A172 (cell line): ENCODE results near the gene CDKN3. TPM values are rescaled to one million over a fixed set of nuclear protein-coding genes. Genes with fewer than 3 reads are reported as not detected.
"Not testable (repeated sequence)": the region's sequence is repeated elsewhere in the genome, so short reads cannot be mapped to it uniquely, and the experiment has no call there.

Source experiments
- DNase-seq: peaks from one replicate; pipeline ENCODE4 v3.0.0-alpha.2; 2015; ENCODE audit warnings: low spot score
- total RNA-seq: library from RNA; depleted of rRNA; stranded (reverse); fragments of >200 nt; shearing (Covaris generic); gene quantifications from 2 replicates; pipeline ENCODE4 v1.2.3, GENCODE V29; 2014

CDKN3 gene
- total RNA-seq, 1 experiment from 2014 or later, result 166 TPM

DNA sequence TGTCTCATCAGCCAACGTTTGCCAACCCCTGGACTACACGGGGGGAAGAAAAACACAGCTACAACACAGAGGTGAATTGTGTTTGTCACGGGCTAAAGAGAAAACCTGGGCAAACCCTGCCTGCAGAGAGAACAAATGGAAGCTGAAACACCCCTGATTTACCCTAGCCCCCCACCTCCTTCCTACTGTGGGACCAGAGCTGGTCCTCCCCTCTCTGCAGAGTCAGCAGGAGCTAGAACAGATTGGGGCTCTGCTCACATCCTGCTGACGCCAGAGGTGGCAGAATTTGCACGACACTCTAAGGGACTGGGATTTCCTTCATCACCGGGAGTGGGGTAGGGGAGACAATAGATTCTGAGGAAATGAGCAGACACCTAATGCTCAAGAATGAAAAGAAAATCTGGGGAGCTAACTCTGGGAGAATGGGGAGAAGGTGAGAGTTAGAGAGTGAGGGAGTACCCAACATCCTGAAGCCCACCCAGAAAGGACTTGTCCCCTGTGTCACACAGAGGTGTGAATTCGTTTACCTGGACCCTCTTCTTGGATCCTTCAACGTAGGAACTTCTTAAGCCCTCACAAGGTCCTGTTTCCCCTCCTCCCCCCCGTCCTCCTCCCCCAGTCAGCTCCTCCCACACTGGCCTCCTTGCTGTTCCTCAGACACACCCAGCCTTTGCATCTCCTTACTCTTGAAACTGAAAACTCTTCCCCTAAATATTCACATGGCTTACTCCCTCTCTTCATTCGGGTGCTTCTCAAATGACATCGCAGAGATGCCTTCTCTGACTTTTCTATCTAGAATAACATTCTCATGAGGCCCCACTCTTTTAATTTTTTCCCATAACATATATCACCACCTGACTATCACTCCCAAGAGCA lies 26.2 kb upstream of the CDKN3 start:
- DNase-seq, result no peak

DNA sequence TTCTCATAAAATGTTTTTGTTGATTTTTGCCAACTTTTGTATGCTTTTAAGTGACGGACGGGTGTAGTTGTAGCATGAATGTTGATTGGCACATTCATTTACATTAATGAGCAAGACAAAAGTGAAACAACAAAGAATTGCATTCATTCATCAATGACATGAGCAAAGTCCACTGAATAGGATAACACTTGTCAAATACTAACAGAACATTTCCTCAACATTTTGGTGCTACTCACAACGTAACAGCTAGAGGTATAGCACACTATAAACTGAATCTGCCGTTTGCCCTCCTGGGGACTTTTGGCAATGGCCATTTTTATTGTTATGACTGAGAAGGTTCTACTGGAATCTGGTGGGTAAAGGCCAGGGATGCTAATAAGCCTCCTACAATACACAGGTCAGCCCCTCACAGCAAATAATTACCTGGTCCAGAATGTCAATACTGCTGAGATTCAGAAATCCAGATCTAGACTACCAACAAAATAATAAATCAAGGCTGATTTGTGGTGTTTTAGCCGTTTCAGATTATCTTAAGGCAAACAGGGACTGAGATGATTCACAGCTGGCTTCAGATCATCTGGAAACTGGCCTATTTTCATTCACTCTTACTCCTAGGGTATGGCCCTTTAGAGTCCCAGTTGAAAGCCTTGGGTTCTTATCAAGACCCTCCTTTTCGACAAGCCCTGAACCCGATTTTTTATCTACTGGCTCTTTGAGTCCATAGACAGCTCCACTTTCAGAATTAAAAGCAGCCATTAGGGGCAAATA lies 22.5 kb upstream of the CDKN3 start:
- no peak for DNase-seq

DNA sequence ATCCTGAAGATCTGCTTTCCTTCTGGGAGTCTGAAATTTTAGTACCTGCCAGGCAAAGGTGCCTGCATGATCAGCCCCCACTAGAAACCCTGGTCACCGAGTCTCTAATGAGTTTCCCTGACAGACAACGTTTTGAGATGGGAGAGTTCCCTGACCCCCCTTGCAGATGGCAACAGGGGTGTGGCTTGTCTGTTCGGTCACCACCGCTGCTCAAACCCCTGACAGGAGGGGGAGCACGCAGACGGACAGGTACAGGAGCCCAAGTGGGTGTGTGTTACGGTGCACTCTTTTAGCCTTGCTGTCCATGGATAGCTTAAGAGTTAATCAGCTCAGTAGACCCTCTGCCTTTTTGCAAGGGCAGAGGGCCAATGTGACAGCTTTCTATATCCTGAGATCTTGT lies 19.3 kb upstream of the CDKN3 start:
- DNase-seq, result no peak

- DNase-seq, result not testable (repeated sequence)
Measured at GRCh38 chr14:54378893-54379292, 17.9 kb upstream of the CDKN3 start.

- not testable (repeated sequence) for DNase-seq
Measured at GRCh38 chr14:54380558-54380957, 16.2 kb upstream of the CDKN3 start.

DNA sequence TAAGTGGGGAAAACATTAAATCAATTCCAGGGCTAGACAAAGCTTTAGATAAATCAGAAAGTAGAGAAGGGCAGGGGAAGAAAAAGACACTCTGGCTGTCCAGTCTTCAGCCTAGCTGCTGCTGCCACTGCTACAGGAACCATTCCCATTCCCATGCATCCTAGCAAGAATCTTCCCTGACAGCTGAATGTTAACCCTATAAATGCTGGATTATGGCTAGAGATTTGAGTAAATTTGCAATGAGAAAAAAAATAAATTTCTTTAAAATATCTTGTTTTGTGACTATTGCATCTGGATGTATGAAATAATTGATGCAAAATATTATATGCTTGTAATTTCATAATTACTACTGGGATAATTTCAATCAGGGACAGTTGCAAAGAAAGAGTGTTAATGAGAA lies 15.0 kb upstream of the CDKN3 start:
- no peak for DNase-seq

DNA sequence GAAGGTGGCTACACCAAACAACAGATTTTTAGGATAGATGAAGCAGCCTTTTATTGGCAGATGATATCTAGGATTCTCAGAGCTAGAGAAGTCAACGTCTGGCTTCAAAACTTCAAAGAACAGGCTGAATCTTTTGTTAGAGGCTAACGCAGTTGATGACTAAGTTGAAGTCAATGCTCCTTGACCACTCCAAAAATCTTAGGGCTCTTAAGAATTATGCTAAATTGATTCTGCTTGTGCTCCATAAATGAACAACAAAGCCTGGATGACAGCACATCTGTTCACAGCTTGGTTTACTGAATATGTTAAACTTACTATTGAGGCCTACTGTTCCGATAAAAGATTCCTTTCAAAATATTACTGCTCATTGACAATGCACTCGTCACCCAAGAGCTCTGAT lies 13.0 kb upstream of the CDKN3 start:
- DNase-seq, result no peak

GRCh38 chr14:54385556-54385955 lies 11.3 kb upstream of the CDKN3 start:
- no peak for DNase-seq

- no peak for DNase-seq
Measured at GRCh38 chr14:54387328-54387727, 9.5 kb upstream of the CDKN3 start.

GRCh38 chr14:54392131-54392859 lies 4.5 kb upstream of the CDKN3 start:
- DNase-seq, result no peak

- not testable (repeated sequence) for DNase-seq
Measured at GRCh38 chr14:54392986-54393884, 3.6 kb upstream of the CDKN3 start.

DNA sequence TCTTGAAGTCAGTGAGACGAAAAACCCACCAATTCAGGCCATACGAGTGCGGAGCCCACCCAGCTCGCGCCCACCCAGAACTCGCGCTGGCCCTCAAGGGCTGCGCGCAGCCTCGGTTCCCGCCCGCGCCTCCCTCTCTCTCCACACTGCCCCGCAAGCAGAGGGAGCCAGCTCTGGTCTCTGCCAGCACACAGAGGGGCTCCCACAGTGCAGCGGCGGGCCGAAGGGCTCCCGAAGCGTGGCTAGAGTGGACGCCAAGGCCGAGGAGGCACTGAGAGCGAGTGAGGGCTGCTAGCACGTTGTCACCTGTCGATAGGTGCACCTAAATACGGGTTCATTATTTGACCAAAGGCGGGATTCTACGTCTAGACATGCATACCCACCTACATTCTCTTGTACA lies 2.2 kb upstream of the CDKN3 start:
- no peak for DNase-seq

DNA sequence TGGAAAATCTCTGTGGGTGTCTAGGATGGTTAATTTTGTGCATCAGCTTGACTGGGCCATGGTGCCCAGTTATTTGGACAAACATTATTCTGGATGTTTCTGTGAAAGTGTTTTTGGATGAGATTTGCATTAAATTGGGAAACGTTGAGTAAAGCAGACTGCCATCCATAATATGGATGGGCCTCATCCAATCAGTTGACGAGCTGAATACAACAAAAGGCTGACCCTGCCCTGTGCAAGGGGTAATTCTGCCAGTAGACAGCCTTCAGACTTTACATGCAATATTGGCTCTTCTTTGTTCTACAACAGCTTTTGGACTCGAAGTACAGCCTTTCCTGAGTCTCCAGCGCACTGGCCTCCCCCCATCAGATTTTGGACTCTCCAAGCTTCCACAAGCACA lies 1.5 kb upstream of the CDKN3 start:
- no peak for DNase-seq

- DNase-seq, result no peak
Measured at GRCh38 chr14:54395716-54396115, 1.1 kb upstream of the CDKN3 start.

GRCh38 chr14:54396183-54396492 lies 669 bp upstream of the CDKN3 start:
- DNase-seq, result no peak

- no peak for DNase-seq
Measured at GRCh38 chr14:54399560-54399959, 2.8 kb downstream of the CDKN3 start.

- DNase-seq, result not testable (repeated sequence)
Measured at GRCh38 chr14:54403401-54404005, 6.7 kb downstream of the CDKN3 start.

DNA sequence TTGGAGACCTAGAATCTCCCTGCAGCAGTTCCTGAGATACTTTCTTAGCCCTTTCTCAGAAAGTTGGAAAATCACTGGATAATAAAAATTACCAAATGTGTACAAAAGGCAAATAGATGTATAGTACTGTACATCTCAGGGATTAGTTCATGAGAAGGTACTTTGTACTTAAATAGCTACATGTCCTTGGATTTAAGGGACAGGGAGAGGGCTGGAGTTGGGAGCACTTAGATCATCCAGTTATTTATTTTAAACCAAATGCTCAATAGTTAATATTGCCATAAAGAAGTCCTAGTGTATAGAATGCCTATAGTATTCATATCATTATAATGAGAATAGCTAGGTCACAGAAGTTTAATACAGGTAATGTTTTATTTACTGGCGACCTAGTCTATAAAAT lies 13.4 kb downstream of the CDKN3 start:
- no peak for DNase-seq

DNA sequence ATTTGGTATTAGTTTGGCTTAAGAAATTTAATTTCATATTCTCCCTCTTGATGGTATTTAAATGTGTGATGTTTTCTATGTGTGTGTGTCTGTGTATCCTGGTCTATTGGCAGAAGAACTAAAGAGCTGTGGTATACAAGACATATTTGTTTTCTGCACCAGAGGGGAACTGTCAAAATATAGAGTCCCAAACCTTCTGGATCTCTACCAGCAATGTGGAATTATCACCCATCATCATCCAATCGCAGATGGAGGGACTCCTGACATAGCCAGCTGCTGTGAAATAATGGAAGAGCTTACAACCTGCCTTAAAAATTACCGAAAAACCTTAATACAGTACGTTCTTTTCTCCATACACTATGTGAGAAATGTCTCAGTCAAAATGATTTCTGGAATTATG lies 14.6 kb downstream of the CDKN3 start:
- DNase-seq, result no peak

DNA sequence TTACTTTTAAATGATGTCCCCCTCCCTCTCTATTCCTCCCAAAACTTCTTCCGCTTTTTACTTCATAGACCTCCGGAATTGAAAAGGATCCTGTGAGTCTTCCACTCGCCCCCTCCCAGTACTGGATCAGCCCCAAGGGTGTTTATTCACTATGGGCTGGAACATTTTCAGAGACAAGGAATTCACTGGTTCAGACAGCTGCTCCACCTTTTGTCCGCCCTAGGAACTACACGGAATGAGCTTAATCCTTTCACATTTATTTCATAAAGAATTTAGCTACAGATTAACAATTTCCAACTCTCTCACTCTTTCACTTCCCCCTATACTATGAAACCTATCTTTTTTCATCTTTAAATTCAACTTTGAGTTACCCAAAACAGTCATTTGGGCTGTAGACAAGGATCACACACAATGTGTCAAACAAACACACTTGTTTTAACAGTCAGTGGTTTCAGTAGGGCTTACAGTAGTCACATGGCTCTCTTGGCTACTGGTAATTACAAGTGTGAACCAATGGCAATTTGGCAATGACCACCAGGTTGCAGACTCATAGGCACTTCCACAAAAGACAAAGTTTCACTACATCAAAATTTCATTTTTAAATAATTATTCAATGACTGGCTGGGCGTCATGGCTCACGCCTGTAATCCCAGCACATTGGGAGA lies 23.8 kb downstream of the CDKN3 start:
- peak; percentile 26 for DNase-seq

GRCh38 chr14:54423991-54424390 lies 27.2 kb downstream of the CDKN3 start:
- no peak for DNase-seq
